HEK293 (cell line): ENCODE measurements around the gene ASPSCR1.

Source experiments
- RBAK ChIP-seq: fragments of 450-650 bp; formaldehyde crosslinking; IDR thresholded peaks from 2 replicates; pipeline ENCODE4 v1.5.1; 2016; ENCODE audit warnings: missing biosample characterization, missing genetic modification characterization
- WT1 ChIP-seq: fragments of 450-650 bp; formaldehyde crosslinking; IDR thresholded peaks from 2 replicates; pipeline ENCODE4 v1.5.1; 2016; ENCODE audit warnings: missing biosample characterization, missing genetic modification characterization
- ZBTB20 ChIP-seq: fragments of 450-650 bp; formaldehyde crosslinking; IDR thresholded peaks from 2 replicates; pipeline ENCODE4 v1.5.1; 2016; ENCODE audit warnings: missing biosample characterization, missing genetic modification characterization
- ZBTB21 ChIP-seq: fragments of 450-650 bp; formaldehyde crosslinking; IDR thresholded peaks from 2 replicates; pipeline ENCODE4 v1.5.1; 2017; ENCODE audit warnings: missing biosample characterization, missing genetic modification characterization
- ZIC2 ChIP-seq: fragments of 450-650 bp; formaldehyde crosslinking; IDR thresholded peaks from 2 replicates; pipeline ENCODE4 v1.5.1; 2016; ENCODE audit warnings: missing biosample characterization, missing genetic modification characterization
- ZNF292 ChIP-seq: fragments of 450-650 bp; formaldehyde crosslinking; IDR thresholded peaks from 2 replicates; pipeline ENCODE4 v1.5.1; 2016; ENCODE audit warnings: low read depth, missing biosample characterization, missing genetic modification characterization, borderline replicate concordance
- ZNF416 ChIP-seq: fragments of 450-650 bp; formaldehyde crosslinking; IDR thresholded peaks from 2 replicates; pipeline ENCODE4 v1.5.1; 2016; ENCODE audit warnings: missing biosample characterization, missing genetic modification characterization
- ZNF561 ChIP-seq: fragments of 450-650 bp; IDR thresholded peaks from 2 replicates; pipeline ENCODE4 v1.5.1; 2018; ENCODE audit warnings: missing biosample characterization, missing genetic modification characterization, borderline replicate concordance
- ZNF600 ChIP-seq: fragments of 450-650 bp; formaldehyde crosslinking; IDR thresholded peaks from 2 replicates; pipeline ENCODE4 v1.5.1; 2016; ENCODE audit warnings: missing biosample characterization, missing genetic modification characterization
- ZNF621 ChIP-seq: fragments of 450-650 bp; formaldehyde crosslinking; IDR thresholded peaks from 2 replicates; pipeline ENCODE4 v1.5.1; 2017; ENCODE audit warnings: missing biosample characterization, missing genetic modification characterization
- TF ChIP-seq, protein P1 (sequence below): fragments of 450-650 bp; formaldehyde crosslinking; IDR thresholded peaks from 2 replicates; pipeline ENCODE4 v1.5.1; 2016; ENCODE audit warnings: missing biosample characterization, missing genetic modification characterization
- TF ChIP-seq, protein P2 (sequence below): fragments of 450-650 bp; formaldehyde crosslinking; IDR thresholded peaks from 2 replicates; pipeline ENCODE4 v1.5.1; 2016; ENCODE audit warnings: missing biosample characterization, missing genetic modification characterization
- TF ChIP-seq, protein P3 (sequence below): fragments of 450-650 bp; formaldehyde crosslinking; IDR thresholded peaks from 2 replicates; pipeline ENCODE4 v1.5.1; 2016; ENCODE audit warnings: missing biosample characterization, missing genetic modification characterization, low read depth

DNA sequence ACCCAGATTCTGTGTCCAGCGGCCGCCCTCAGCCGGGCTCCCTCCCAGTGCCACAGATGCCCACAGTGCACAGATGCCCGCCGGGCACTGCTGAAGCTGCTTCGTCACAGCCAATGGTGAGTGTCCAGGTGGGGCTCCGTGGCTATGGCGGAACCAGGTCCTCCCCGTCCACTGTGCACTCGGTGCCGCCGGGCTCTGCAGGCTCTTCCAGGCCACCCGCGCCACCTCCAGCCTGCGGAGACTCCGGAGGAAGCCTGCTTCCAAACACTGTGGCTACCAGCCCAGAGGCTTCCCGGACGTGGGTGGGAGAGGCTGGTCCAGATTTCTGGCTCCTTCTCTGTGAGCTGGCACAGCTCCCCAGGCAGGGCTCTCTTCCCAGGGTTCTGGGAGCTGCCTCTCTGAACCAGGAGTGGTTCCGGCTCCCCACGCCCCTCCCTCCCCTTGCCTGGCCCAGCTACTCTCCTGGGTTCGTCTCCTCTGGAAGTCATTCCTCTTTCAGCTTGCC lies 37.5 kb upstream of the ASPSCR1 start:
- TF ChIP-seq, protein P1, sequence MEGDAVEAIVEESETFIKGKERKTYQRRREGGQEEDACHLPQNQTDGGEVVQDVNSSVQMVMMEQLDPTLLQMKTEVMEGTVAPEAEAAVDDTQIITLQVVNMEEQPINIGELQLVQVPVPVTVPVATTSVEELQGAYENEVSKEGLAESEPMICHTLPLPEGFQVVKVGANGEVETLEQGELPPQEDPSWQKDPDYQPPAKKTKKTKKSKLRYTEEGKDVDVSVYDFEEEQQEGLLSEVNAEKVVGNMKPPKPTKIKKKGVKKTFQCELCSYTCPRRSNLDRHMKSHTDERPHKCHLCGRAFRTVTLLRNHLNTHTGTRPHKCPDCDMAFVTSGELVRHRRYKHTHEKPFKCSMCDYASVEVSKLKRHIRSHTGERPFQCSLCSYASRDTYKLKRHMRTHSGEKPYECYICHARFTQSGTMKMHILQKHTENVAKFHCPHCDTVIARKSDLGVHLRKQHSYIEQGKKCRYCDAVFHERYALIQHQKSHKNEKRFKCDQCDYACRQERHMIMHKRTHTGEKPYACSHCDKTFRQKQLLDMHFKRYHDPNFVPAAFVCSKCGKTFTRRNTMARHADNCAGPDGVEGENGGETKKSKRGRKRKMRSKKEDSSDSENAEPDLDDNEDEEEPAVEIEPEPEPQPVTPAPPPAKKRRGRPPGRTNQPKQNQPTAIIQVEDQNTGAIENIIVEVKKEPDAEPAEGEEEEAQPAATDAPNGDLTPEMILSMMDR (tag by site-specific recombination), result no peak
- no peak for TF ChIP-seq ZNF600
- TF ChIP-seq ZNF416 (tag by site-specific recombination), result no peak
- no peak for TF ChIP-seq ZBTB20 (tag by site-specific recombination)
- TF ChIP-seq ZNF561, result no peak
- no peak for TF ChIP-seq RBAK
- TF ChIP-seq ZBTB21 (tag by site-specific recombination), result no peak
- no peak for TF ChIP-seq ZNF292
- TF ChIP-seq ZNF621 (tag by site-specific recombination), result no peak
- TF ChIP-seq, protein P2, sequence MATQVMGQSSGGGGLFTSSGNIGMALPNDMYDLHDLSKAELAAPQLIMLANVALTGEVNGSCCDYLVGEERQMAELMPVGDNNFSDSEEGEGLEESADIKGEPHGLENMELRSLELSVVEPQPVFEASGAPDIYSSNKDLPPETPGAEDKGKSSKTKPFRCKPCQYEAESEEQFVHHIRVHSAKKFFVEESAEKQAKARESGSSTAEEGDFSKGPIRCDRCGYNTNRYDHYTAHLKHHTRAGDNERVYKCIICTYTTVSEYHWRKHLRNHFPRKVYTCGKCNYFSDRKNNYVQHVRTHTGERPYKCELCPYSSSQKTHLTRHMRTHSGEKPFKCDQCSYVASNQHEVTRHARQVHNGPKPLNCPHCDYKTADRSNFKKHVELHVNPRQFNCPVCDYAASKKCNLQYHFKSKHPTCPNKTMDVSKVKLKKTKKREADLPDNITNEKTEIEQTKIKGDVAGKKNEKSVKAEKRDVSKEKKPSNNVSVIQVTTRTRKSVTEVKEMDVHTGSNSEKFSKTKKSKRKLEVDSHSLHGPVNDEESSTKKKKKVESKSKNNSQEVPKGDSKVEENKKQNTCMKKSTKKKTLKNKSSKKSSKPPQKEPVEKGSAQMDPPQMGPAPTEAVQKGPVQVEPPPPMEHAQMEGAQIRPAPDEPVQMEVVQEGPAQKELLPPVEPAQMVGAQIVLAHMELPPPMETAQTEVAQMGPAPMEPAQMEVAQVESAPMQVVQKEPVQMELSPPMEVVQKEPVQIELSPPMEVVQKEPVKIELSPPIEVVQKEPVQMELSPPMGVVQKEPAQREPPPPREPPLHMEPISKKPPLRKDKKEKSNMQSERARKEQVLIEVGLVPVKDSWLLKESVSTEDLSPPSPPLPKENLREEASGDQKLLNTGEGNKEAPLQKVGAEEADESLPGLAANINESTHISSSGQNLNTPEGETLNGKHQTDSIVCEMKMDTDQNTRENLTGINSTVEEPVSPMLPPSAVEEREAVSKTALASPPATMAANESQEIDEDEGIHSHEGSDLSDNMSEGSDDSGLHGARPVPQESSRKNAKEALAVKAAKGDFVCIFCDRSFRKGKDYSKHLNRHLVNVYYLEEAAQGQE (tag by site-specific recombination), result no peak
- TF ChIP-seq WT1, result no peak
- no peak for TF ChIP-seq ZIC2
- TF ChIP-seq, protein P3, sequence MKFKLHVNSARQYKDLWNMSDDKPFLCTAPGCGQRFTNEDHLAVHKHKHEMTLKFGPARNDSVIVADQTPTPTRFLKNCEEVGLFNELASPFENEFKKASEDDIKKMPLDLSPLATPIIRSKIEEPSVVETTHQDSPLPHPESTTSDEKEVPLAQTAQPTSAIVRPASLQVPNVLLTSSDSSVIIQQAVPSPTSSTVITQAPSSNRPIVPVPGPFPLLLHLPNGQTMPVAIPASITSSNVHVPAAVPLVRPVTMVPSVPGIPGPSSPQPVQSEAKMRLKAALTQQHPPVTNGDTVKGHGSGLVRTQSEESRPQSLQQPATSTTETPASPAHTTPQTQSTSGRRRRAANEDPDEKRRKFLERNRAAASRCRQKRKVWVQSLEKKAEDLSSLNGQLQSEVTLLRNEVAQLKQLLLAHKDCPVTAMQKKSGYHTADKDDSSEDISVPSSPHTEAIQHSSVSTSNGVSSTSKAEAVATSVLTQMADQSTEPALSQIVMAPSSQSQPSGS (tag by site-specific recombination), result no peak
